ENCODE results near the gene HECW1. TPM values are rescaled to one million over a fixed set of nuclear protein-coding genes. Genes with fewer than 3 reads are reported as not detected.

Gene HECW1
- total and polyA plus RNA-seq, 2 donors (not counting 1 experiment from before 2014, with no cell fraction given): not detected

DNA sequence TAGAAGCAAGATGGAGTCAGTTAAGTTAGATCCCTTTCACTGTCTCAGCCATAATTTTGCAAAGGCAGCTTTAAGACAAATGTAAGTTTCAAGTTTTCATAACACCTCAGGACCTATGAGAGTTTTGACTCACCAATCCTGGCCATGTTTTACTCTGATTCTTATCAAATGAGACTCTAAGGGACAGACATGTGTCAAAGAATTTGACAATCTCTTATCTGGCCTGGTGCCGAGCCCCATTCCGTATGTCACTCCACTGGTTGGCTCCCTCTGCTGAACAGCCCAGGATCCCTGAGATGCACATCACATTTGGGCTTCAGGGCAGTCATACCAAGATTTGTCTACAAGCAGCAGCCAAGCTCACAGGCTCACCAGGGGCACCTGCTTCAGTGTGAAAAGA is 282.9 kb downstream of the HECW1 start:
- no peak overlapping the region for H3K4me2 ChIP-seq (replicated peaks; ENCODE audit: low read depth, low read length, poor library complexity, severe bottlenecking)
- no peaks in the 10 kb centered on the region for H3K9me3 Mint-ChIP-seq (ENCODE audit: insufficient read depth)
- ATAC-seq (ENCODE audit: low read depth): no peak
- no peak overlapping the region for H3K27ac Mint-ChIP-seq
- TF ChIP-seq, protein P1, sequence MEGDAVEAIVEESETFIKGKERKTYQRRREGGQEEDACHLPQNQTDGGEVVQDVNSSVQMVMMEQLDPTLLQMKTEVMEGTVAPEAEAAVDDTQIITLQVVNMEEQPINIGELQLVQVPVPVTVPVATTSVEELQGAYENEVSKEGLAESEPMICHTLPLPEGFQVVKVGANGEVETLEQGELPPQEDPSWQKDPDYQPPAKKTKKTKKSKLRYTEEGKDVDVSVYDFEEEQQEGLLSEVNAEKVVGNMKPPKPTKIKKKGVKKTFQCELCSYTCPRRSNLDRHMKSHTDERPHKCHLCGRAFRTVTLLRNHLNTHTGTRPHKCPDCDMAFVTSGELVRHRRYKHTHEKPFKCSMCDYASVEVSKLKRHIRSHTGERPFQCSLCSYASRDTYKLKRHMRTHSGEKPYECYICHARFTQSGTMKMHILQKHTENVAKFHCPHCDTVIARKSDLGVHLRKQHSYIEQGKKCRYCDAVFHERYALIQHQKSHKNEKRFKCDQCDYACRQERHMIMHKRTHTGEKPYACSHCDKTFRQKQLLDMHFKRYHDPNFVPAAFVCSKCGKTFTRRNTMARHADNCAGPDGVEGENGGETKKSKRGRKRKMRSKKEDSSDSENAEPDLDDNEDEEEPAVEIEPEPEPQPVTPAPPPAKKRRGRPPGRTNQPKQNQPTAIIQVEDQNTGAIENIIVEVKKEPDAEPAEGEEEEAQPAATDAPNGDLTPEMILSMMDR (IDR thresholded peaks at IDR 0.05): no peak
- no peak for TF ChIP-seq EZH2 (IDR thresholded peaks at IDR 0.05; ENCODE audit: borderline replicate concordance, insufficient read depth, low read depth, low read length, poor library complexity, severe bottlenecking)
- H3K27me3 ChIP-seq (replicated peaks in 1 of 4; ENCODE audit: control extremely low read depth in 1 of 4, control insufficient read depth in 3 of 4, insufficient read depth in 4 of 4, low read length in 3 of 4): peaks cover 0 to 6% (median 2%) of the 10 kb centered on the region in 4 experiments
- H3K27ac ChIP-seq (ENCODE audit: low read length in 2 of 2): no peak overlapping the region
- H3K79me2 ChIP-seq (ENCODE audit: control insufficient read depth, insufficient read depth, low read length): no peaks in the 10 kb centered on the region
- no peak overlapping the region for H2AFZ ChIP-seq (ENCODE audit: insufficient read depth, low read depth, low read length, poor library complexity, severe bottlenecking)
- peaks cover 48% of the 10 kb centered on the region for H3K27me3 Mint-ChIP-seq
- H3K4me3 Mint-ChIP-seq: no peak overlapping the region
- no peak overlapping the region for H3K9ac ChIP-seq (ENCODE audit: low read length)
- 83% methylated on average over 2 of the region's 2 CpGs for WGBS (ENCODE audit: insufficient coverage)
- H3K4me3 ChIP-seq (ENCODE audit: control extremely low read depth in 1 of 5, extremely low read depth in 1 of 5, insufficient read depth in 1 of 5, low read depth in 2 of 5, low read length in 4 of 5): no peak overlapping the region
- H4K20me1 ChIP-seq (ENCODE audit: control insufficient read depth, insufficient read depth, low read length, poor library complexity, severe bottlenecking): no peaks in the 10 kb centered on the region
- H3K4me1 ChIP-seq (ENCODE audit: control insufficient read depth in 2 of 2, insufficient read depth in 2 of 2, low read length in 2 of 2): no peaks in the 10 kb centered on the region
- intact Hi-C loops (cut with micrococcal nuclease): no loop called here
- no peaks in the 10 kb centered on the region for H3K9me3 ChIP-seq (ENCODE audit: control extremely low read depth in 1 of 3, control insufficient read depth in 2 of 3, insufficient read depth in 1 of 3, low read length in 2 of 3)
- H3K36me3 ChIP-seq (replicated peaks in 1 of 2; ENCODE audit: control extremely low read depth in 1 of 2, control insufficient read depth in 1 of 2, extremely low read depth in 1 of 2, insufficient read depth in 2 of 2, low read length in 1 of 2): no peaks in the 10 kb centered on the region
- no peak for DNase-seq
- ChIA-PET POLR2A (no interaction called here), CTCF (no interaction called here)
- no peaks in the 10 kb centered on the region for H3K4me1 Mint-ChIP-seq

DNA sequence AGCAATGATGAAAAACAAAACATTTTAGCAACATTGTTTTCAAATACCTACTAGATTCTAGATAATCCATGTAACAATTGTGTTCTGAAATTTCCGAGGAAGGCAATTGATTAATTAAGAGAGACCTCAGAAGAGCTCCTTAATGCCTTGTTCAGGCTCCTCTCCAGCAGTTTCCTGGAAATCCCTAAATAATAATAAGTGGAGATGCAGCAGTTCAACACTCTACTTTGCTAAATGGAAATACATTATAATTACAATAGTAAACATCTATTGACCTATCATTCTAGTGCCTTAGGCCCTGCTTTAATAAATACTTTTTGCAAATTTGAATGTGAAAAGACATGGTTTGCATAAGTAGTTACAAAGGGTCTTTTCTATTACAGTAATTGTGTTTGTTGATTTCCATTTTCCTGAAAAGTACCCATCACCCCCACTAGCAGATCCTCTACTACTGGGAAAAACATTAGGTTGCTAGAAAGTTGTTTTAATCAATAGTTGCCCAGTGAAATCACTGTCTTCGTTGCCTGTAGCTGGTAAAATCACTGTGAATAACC is 283.8 kb downstream of the HECW1 start:
- H3K4me2 ChIP-seq (replicated peaks; ENCODE audit: low read depth, low read length, poor library complexity, severe bottlenecking): no peak overlapping the region
- TF ChIP-seq, protein P1 (IDR thresholded peaks at IDR 0.05): no peak
- no peak for TF ChIP-seq EZH2 (IDR thresholded peaks at IDR 0.05; ENCODE audit: borderline replicate concordance, insufficient read depth, low read depth, low read length, poor library complexity, severe bottlenecking)
- ATAC-seq (ENCODE audit: low read depth) (no peak), DNase-seq (no peak)
- Mint-ChIP-seq H3K4me3 (no peak overlapping the region), H3K27me3 (peaks cover 54% of the 10 kb centered on the region), H3K27ac (no peak overlapping the region), H3K4me1 (no peaks in the 10 kb centered on the region), H3K9me3 (ENCODE audit: insufficient read depth) (no peaks in the 10 kb centered on the region)
- no peak overlapping the region for H3K9ac ChIP-seq (ENCODE audit: low read length)
- no peak overlapping the region for H3K27ac ChIP-seq (ENCODE audit: low read length in 2 of 2)
- CTCF ChIA-PET: no interaction called here
- POLR2A ChIA-PET: no interaction called here
- no peaks in the 10 kb centered on the region for H3K79me2 ChIP-seq (ENCODE audit: control insufficient read depth, insufficient read depth, low read length)
- no peaks in the 10 kb centered on the region for H3K4me1 ChIP-seq (ENCODE audit: control insufficient read depth in 2 of 2, insufficient read depth in 2 of 2, low read length in 2 of 2)
- peaks cover 0 to 6% (median 2%) of the 10 kb centered on the region in 4 experiments for H3K27me3 ChIP-seq (replicated peaks in 1 of 4; ENCODE audit: control extremely low read depth in 1 of 4, control insufficient read depth in 3 of 4, insufficient read depth in 4 of 4, low read length in 3 of 4)
- no peak overlapping the region for H3K4me3 ChIP-seq (ENCODE audit: control extremely low read depth in 1 of 5, extremely low read depth in 1 of 5, insufficient read depth in 1 of 5, low read depth in 2 of 5, low read length in 4 of 5)
- intact Hi-C loops (cut with micrococcal nuclease): no loop called here
- no peaks in the 10 kb centered on the region for H4K20me1 ChIP-seq (ENCODE audit: control insufficient read depth, insufficient read depth, low read length, poor library complexity, severe bottlenecking)
- no peaks in the 10 kb centered on the region for H3K36me3 ChIP-seq (replicated peaks in 1 of 2; ENCODE audit: control extremely low read depth in 1 of 2, control insufficient read depth in 1 of 2, extremely low read depth in 1 of 2, insufficient read depth in 2 of 2, low read length in 1 of 2)
- no CpG with 5 or more reads among the region's 2 CpGs for WGBS (ENCODE audit: insufficient coverage)
- no peaks in the 10 kb centered on the region for H3K9me3 ChIP-seq (ENCODE audit: control extremely low read depth in 1 of 3, control insufficient read depth in 2 of 3, insufficient read depth in 1 of 3, low read length in 2 of 3)
- H2AFZ ChIP-seq (ENCODE audit: insufficient read depth, low read depth, low read length, poor library complexity, severe bottlenecking): no peak overlapping the region

Data from B cell (primary cell).